Suppressor macrophage treated with lipopolysaccharide for 4 hours (primary cell): ENCODE measurements around the gene STKLD1.
"Not testable (repeated sequence)": the region's sequence is repeated elsewhere in the genome, so short reads cannot be mapped to it uniquely, and the experiment has no call there.

Experiments
- DNase-seq: peaks from one replicate; pipeline ENCODE4 v3.0.0-alpha.2; 2020

STKLD1 gene

GRCh38 chr9:133449760-133450159 is 73.6 kb downstream of the STKLD1 start:
- DNase-seq, result no peak

- not testable (repeated sequence) for DNase-seq
These were observed 75.7 kb downstream of the STKLD1 start for GRCh38 chr9:133451865-133452264.

- DNase-seq, result no peak
These were observed 76.4 kb downstream of the STKLD1 start for GRCh38 chr9:133452562-133452961.

GRCh38 chr9:133453651-133454050 is 77.5 kb downstream of the STKLD1 start:
- DNase-seq, result no peak

- DNase-seq, result no peak
These were observed 78.2 kb downstream of the STKLD1 start for GRCh38 chr9:133454325-133454724.

DNA sequence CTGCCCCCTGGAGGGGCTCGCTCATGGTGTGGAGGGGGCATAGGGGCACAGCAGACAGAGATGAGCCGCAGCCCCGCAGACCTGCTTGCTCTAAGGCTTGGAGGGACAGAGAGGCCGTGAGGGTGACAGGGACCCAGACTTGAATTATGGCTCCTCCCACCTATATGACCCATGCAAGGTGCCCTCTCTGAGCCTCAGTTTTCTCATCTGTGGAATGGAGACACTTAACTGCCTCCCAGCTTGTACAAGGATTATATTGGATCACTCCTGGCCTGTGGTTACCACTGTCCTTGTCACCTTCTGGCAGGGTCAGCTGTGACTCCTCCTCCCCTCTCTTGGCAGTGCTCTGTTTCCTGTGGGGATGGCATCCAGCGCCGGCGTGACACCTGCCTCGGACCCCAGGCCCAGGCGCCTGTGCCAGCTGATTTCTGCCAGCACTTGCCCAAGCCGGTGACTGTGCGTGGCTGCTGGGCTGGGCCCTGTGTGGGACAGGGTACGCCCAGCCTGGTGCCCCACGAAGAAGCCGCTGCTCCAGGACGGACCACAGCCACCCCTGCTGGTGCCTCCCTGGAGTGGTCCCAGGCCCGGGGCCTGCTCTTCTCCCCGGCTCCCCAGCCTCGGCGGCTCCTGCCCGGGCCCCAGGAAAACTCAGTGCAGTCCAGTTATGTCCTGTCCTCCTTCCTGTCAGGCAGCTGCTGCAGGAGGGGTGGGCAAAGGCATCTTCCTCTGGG is 78.9 kb downstream of the STKLD1 start:
- DNase-seq, result no peak
